Measurements from ENCODE around the gene FAM171A1.
A peak's percentile ranks its signal among the peaks of the same experiment; 100 is the strongest.

Gene FAM171A1

DNA sequence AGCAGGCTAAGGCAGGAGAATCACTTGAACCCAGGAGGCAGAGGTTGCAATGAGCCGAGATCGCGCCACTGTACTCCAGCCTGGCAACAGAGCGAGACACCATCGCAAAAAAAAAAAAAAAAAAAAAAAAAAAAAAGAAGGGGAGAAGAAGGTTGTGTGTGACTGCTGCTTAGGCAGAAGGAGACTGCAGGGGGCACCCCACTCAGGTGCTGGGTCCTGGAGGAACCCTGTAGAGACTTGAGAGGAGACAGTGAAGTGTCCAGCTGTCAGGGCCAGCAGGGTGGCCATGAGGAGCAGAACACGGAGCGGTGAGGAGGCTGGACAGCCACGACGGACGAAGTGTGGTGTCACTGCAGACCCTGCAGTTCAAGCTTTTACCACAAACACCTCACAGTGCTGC lies 103.6 kb downstream of the FAM171A1 start:
- TF ChIP-seq ZFX (IDR thresholded peaks at IDR 0.05), result no peak
- TF ChIP-seq, protein P1, sequence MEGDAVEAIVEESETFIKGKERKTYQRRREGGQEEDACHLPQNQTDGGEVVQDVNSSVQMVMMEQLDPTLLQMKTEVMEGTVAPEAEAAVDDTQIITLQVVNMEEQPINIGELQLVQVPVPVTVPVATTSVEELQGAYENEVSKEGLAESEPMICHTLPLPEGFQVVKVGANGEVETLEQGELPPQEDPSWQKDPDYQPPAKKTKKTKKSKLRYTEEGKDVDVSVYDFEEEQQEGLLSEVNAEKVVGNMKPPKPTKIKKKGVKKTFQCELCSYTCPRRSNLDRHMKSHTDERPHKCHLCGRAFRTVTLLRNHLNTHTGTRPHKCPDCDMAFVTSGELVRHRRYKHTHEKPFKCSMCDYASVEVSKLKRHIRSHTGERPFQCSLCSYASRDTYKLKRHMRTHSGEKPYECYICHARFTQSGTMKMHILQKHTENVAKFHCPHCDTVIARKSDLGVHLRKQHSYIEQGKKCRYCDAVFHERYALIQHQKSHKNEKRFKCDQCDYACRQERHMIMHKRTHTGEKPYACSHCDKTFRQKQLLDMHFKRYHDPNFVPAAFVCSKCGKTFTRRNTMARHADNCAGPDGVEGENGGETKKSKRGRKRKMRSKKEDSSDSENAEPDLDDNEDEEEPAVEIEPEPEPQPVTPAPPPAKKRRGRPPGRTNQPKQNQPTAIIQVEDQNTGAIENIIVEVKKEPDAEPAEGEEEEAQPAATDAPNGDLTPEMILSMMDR (conservative IDR thresholded peaks at IDR 0.05), result no peak
- H3K27ac ChIP-seq, result no peak overlapping the region

DNA sequence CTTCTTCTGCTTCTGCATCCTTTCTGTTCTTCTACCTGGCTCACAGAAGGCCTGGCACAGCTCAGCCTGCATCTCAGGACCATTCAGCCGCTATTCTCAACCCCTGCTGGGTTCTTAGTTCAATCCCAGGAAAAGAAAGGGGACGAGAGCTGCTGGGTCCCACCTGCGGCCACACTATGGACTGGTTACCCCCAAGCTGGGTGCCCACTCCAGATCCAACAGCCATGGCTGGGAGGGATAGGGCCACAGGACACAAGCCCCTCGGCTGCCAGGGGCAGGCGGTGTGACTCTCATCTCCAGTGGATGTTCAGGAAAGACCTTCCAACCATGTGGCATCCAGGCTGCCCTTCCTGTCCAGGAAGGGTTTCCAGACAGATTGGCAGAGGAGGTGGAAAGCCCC lies 105.0 kb downstream of the FAM171A1 start:
- no peak for TF ChIP-seq ZFX (IDR thresholded peaks at IDR 0.05)
- TF ChIP-seq, protein P1 (conservative IDR thresholded peaks at IDR 0.05), result no peak
- H3K27ac ChIP-seq, result no peak overlapping the region

DNA sequence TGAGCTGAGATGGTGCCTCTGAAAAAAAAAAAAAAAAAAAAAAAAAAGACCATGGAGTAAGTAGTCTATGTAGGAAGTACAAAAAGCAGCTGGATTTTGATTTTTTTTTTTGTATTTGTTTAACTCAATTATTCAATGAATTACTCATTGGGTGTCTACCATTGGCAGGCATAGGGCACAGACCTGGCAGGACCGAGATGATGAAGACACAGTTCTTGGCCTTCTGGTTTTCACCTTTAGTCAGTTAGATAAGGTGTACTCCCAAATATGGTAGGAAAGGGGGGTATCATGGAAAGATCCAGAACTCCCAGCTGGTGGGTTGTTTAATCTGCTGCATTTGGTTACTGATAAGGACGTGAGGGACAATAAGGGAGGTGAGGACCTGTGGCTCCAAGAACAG lies 105.5 kb downstream of the FAM171A1 start:
- TF ChIP-seq ZFX (IDR thresholded peaks at IDR 0.05), result no peak
- H3K27ac ChIP-seq, result no peak overlapping the region

DNA sequence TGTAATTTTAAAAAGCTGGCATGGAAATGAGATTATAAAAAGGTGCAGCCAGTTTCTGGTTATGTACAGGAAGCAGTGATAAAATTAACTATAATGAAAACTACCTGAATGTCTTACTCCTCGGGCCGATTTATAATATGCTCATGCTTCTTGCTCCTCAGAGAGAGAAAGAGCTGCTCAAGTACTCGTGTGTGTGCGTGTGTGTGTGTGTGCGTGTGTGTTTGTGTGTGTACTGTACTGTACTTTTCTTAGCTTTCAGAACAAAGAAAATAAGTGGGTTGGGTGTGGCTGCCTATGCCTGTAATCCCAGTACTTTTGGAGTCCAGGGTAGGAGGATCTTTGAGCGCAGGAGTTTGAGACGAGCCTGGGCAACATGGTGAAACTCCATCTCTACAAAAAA lies 106.0 kb downstream of the FAM171A1 start:
- TF ChIP-seq, protein P1 (conservative IDR thresholded peaks at IDR 0.05), result no peak
- no peak for TF ChIP-seq ZFX (IDR thresholded peaks at IDR 0.05)
- H3K27ac ChIP-seq, result no peak overlapping the region

DNA sequence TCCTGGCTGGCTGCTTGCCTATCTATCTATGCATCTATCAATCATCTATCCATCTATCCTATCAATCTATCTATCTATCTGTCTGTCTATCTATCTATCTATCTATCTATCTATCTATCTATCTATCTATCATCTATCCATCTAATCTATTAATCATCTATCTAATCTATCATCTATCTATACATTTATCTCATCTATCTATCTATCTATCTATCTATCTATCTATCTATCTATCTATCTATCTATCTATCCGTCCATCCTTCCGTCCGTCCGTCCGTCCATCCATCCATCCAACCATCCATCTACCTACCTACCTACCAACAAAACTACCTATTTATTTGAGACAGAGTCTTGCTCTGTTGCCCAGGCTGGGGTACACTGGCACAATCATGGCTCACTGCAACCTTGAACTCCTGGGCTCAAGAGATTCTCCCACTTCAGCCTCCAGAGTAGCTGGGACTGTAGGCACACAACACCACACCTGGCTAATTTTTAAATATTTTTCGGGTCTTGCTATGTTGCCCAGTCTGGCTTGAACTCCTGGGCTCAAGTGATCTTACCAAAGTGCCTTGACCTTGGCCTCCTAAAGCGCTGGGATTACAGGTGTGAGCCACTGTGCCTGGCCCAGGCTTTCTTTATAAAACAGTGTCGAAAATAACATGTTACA lies 107.3 kb downstream of the FAM171A1 start:
- TF ChIP-seq, protein P1 (conservative IDR thresholded peaks at IDR 0.05), result no peak
- no peak for TF ChIP-seq ZFX (IDR thresholded peaks at IDR 0.05)
- H3K27ac ChIP-seq, result no peak overlapping the region

DNA sequence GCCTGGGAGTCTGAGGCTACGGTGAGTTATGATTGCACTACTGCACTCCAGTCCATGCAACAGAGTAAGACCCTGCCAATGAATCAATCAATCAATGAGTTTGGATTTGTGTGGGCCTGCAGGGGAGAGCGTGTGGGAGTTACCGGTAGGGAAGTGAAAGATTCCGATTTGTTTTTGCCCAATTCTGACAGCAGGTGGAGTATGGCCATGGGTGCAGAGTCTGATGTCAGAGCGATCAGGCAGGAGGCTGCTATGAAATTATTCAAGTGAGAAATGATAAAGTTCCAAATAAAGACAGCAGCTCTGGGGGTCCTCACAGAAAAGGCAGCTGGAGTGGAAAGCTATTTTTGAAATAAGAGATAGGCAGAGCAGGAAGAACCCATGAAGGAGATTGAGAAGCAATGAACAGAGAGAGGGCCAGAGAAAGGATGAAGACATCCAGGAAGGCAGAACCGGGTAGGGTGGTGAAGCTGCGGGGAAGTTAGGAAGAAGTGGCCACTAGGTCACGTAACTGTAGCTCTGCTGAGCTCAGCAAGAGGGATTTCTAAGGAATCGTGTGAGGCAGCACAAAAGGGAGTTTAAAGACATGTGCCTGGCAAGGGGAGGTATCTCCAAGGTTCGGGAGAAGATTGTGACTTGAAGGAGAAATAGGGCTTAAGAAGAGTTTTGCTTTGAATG lies 108.9 kb downstream of the FAM171A1 start:
- no peak overlapping the region for H3K27ac ChIP-seq
- no peak for TF ChIP-seq ZFX (IDR thresholded peaks at IDR 0.05)
- TF ChIP-seq, protein P1 (conservative IDR thresholded peaks at IDR 0.05), result peak; percentile 35

DNA sequence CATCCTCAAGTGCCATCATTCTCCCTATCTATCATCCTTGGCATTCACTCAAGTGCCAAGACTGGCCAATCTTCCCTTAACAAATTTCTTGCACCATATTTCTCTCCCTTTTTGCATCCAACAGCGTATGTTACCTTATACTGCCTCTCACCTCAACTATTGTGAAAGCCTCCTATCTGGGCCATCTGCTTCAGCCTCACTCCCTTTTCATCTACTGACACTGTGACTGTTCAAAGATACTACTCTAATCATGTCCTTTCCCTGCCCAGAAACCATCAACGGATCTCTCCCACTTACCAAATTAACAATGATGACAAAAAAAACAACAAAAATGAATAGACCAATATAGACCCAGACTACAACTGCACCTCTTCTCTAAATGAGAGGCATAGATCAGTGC lies 112.0 kb downstream of the FAM171A1 start:
- no peak overlapping the region for H3K27ac ChIP-seq
- TF ChIP-seq ZFX (IDR thresholded peaks at IDR 0.05), result no peak
- TF ChIP-seq, protein P1 (conservative IDR thresholded peaks at IDR 0.05), result no peak

DNA sequence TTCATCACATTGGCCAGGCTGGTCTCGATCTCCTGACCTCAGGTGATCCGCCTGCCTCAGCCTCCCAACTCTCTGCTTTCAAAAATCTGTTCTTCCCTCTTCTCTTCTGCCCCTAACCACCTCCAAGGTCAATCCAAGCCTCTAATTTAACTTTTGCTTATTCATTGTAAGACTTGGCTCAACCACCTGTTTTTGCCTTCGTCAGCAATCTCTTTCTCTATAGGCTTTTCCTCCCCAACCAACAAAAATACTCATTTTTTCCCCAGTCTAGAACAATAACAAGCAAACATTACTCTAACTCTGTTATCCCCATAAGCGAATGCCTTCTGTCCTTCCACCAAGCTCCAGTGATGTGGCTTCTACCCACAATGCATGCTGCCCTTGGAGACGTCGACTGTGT lies 112.8 kb downstream of the FAM171A1 start:
- TF ChIP-seq ZFX (IDR thresholded peaks at IDR 0.05), result no peak
- no peak overlapping the region for H3K27ac ChIP-seq

Data from C4-2B (cell line).